ENCODE data around the gene GTSF1L.
"Not testable (repeated sequence)": the region's sequence is repeated elsewhere in the genome, so short reads cannot be mapped to it uniquely, and the experiment has no call there.

GTSF1L gene

GRCh38 chr20:43726811-43727338 is at the start of gene GTSF1L:
TSS of gene GTSF1L (minus strand) at chr20:43727002. CDS start at chr20:43726694, 308 bp downstream.
- no peak for DNase-seq (ENCODE audit: low read depth)

GRCh38 chr20:43774754-43775153 is 48.0 kb upstream of the GTSF1L start:
- no peak for DNase-seq (ENCODE audit: low read depth)

- no peak for DNase-seq (ENCODE audit: low read depth)
Observed at GRCh38 chr20:43771503-43772190, 44.8 kb upstream of the GTSF1L start.

- DNase-seq (ENCODE audit: low read depth) = no peak
Observed at GRCh38 chr20:43770342-43770741, 43.5 kb upstream of the GTSF1L start.

- DNase-seq (ENCODE audit: low read depth) = no peak
Observed at GRCh38 chr20:43767686-43768474, 41.1 kb upstream of the GTSF1L start.

GRCh38 chr20:43766917-43767316 is 40.1 kb upstream of the GTSF1L start:
- DNase-seq (ENCODE audit: low read depth) = no peak

GRCh38 chr20:43766385-43766784 is 39.6 kb upstream of the GTSF1L start:
- DNase-seq (ENCODE audit: low read depth) = no peak

- no peak for DNase-seq (ENCODE audit: low read depth)
Observed at GRCh38 chr20:43765916-43766315, 39.1 kb upstream of the GTSF1L start.

- DNase-seq (ENCODE audit: low read depth) = no peak
Observed at GRCh38 chr20:43762911-43763310, 36.1 kb upstream of the GTSF1L start.

GRCh38 chr20:43761386-43762340 is 34.9 kb upstream of the GTSF1L start:
- no peak for DNase-seq (ENCODE audit: low read depth)

GRCh38 chr20:43757888-43758287 is 31.1 kb upstream of the GTSF1L start:
- DNase-seq (ENCODE audit: low read depth) = not testable (repeated sequence)

GRCh38 chr20:43755851-43756250 is 29.0 kb upstream of the GTSF1L start:
- DNase-seq (ENCODE audit: low read depth) = no peak

- no peak for DNase-seq (ENCODE audit: low read depth)
Observed at GRCh38 chr20:43755390-43755789, 28.6 kb upstream of the GTSF1L start.

- DNase-seq (ENCODE audit: low read depth) = no peak
Observed at GRCh38 chr20:43752561-43753301, 25.9 kb upstream of the GTSF1L start.

GRCh38 chr20:43752051-43752360 is 25.2 kb upstream of the GTSF1L start:
- no peak for DNase-seq (ENCODE audit: low read depth)

GRCh38 chr20:43751167-43752050 is 24.6 kb upstream of the GTSF1L start:
- DNase-seq (ENCODE audit: low read depth) = no peak

GRCh38 chr20:43750774-43751166 is 24.0 kb upstream of the GTSF1L start:
- no peak for DNase-seq (ENCODE audit: low read depth)

- peak; percentile 77 for DNase-seq (ENCODE audit: low read depth)
Observed at GRCh38 chr20:43749734-43750294, 23.0 kb upstream of the GTSF1L start.

GRCh38 chr20:43748274-43748673 is 21.5 kb upstream of the GTSF1L start:
- no peak for DNase-seq (ENCODE audit: low read depth)

Data from stimulated activated CD8-positive, alpha-beta memory T cell treated with anti-CD3 and anti-CD28 coated beads, Interleukin-12 subunit alpha, Interleukin-12 subunit beta, amount 100 ng/mL, for 1 hour (primary cell).